CD4-positive, alpha-beta memory T cell (primary cell): ENCODE results near the gene HOXA5. TPM values are rescaled to one million over a fixed set of nuclear protein-coding genes. Genes with fewer than 3 reads are reported as not detected.

Source experiments
- CTCF ChIA-PET: fragments of 350-600 bp; sonication (Branson Sonifier 250); formaldehyde crosslinking; loops from one replicate; lab custom pipeline; 2021; ENCODE audit warnings: inconsistent platforms; ENCODE audit not compliant: partially characterized antibody; lab: Charles Lee
- POLR2A ChIA-PET: fragments of 350-600 bp; sonication (Branson Sonifier 250); formaldehyde crosslinking; loops from one replicate; lab custom pipeline; 2021; ENCODE audit not compliant: partially characterized antibody; lab: Charles Lee
- DNase-seq, 5 donors: peaks; one replicate each; pipeline versions ENCODE4 v3.0.0 to v3.0.0-alpha.2; 2020 to 2022; ENCODE audit warnings: mixed read lengths in 1 of 5
- H3K27ac ChIP-seq: one replicate; pipeline ENCODE4 v1.7.0; 2013; ENCODE audit warnings: low read depth, low read length
- H3K27me3 ChIP-seq: 2 replicates; pipeline ENCODE4 v1.7.0; 2013; ENCODE audit warnings: mild to moderate bottlenecking, low read length, moderate library complexity; ENCODE audit not compliant: insufficient read depth
- H3K36me3 ChIP-seq: 2 replicates; pipeline ENCODE4 v1.7.0; 2013; ENCODE audit warnings: mild to moderate bottlenecking, low read length, moderate library complexity; ENCODE audit not compliant: insufficient read depth
- H3K4me1 ChIP-seq: 2 replicates; pipeline ENCODE4 v1.7.0; 2013; ENCODE audit warnings: mild to moderate bottlenecking, low read length, moderate library complexity; ENCODE audit not compliant: insufficient read depth
- H3K4me3 ChIP-seq, 2 donors: one replicate each; pipeline ENCODE4 v1.7.0; 2013; ENCODE audit warnings: low read length in 2 of 2, mild to moderate bottlenecking in 1 of 2
- H3K9me3 ChIP-seq, 2 donors: one replicate each; pipeline ENCODE4 v1.7.0; 2013; ENCODE audit warnings: low read length in 2 of 2, control low read depth in 1 of 2; ENCODE audit not compliant: control insufficient read depth in 1 of 2
- H3K27ac Mint-ChIP-seq, 7 donors: one replicate each; pipeline ENCODE4 v1.8.0; 2020 to 2021; ENCODE audit warnings: mixed read lengths in 7 of 7, mild to moderate bottlenecking in 6 of 7, inconsistent platforms in 3 of 7, moderate library complexity in 3 of 7
- H3K27me3 Mint-ChIP-seq, 2 donors: one replicate each; pipeline ENCODE4 v1.8.0; 2020 to 2021; ENCODE audit warnings: mixed read lengths in 2 of 2
- H3K36me3 Mint-ChIP-seq, 2 donors: one replicate each; pipeline ENCODE4 v1.8.0; 2020 to 2021; ENCODE audit warnings: mixed read lengths in 2 of 2, inconsistent platforms in 1 of 2, mild to moderate bottlenecking in 1 of 2
- H3K4me1 Mint-ChIP-seq, 4 donors: one replicate each; pipeline ENCODE4 v1.8.0; 2020 to 2021; ENCODE audit warnings: mixed read lengths in 4 of 4, mild to moderate bottlenecking in 1 of 4
- H3K4me3 Mint-ChIP-seq, 8 donors: one replicate each; pipeline ENCODE4 v1.8.0; 2020 to 2021; ENCODE audit warnings: mixed read lengths in 8 of 8, mild to moderate bottlenecking in 7 of 8, moderate library complexity in 6 of 8, inconsistent platforms in 3 of 8
- H3K9me3 Mint-ChIP-seq, 8 donors: one replicate each; pipeline ENCODE4 v1.8.0; 2020 to 2021; ENCODE audit warnings: mixed read lengths in 8 of 8, mild to moderate bottlenecking in 5 of 8, inconsistent platforms in 3 of 8, moderate library complexity in 1 of 8
- intact Hi-C: fragments of 100-400 bp; cut with micrococcal nuclease; formaldehyde crosslinking; loops from one replicate; pipeline ENCODE4 v1.15.1; 2023
- polyA plus RNA-seq, 2 donors: library from polyadenylated mRNA; unstranded; fragments of 300-500 nt; fragmentation: Illumina TruSeq; gene quantifications; one replicate each; pipeline ENCODE4 v1.2.3, GENCODE V29; 2021
- total RNA-seq, 2 experiments: library from RNA; stranded (reverse); gene quantifications; one replicate each; pipeline ENCODE4 v1.2.3, GENCODE V29; 2021

The HOXA5 gene
- total and polyA plus RNA-seq, 4 experiments from 2014 or later, result not detected

- no peaks in the 10 kb centered on the region for H3K9me3 ChIP-seq
- ChIA-PET POLR2A (no interaction called here), CTCF (no interaction called here)
- H3K27ac Mint-ChIP-seq, result no peak overlapping the region
- intact Hi-C loops, result no loop called here
- peaks cover 9% of the 10 kb centered on the region for H3K27me3 ChIP-seq
- H3K9me3 Mint-ChIP-seq, result no peaks in the 10 kb centered on the region
- no peaks in the 10 kb centered on the region for H3K36me3 ChIP-seq
- H3K4me1 Mint-ChIP-seq, result no peaks in the 10 kb centered on the region
- no peak overlapping the region for H3K4me3 Mint-ChIP-seq
- peaks cover 32 to 40% of the 10 kb centered on the region in 2 donors for H3K27me3 Mint-ChIP-seq
- H3K36me3 Mint-ChIP-seq, result no peaks in the 10 kb centered on the region
- H3K27ac ChIP-seq, result no peak overlapping the region
- no peaks in the 10 kb centered on the region for H3K4me1 ChIP-seq
- no peak overlapping the region for H3K4me3 ChIP-seq
- DNase-seq, result no peak
These were observed 4.5 kb downstream of the HOXA5 start for GRCh38 chr7:27138985-27139333.

- Histone ChIP-seq H3K36me3 (no peaks in the 10 kb centered on the region), H3K27ac (no peak overlapping the region), H3K4me1 (no peaks in the 10 kb centered on the region), H3K9me3 (no peaks in the 10 kb centered on the region), H3K27me3 (peaks cover 9% of the 10 kb centered on the region), H3K4me3 (no peak overlapping the region)
- H3K4me3 Mint-ChIP-seq, result no peak overlapping the region
- H3K4me1 Mint-ChIP-seq, result no peaks in the 10 kb centered on the region
- peaks cover 36 to 45% of the 10 kb centered on the region in 2 donors for H3K27me3 Mint-ChIP-seq
- intact Hi-C loops, result no loop called here
- no peak overlapping the region for H3K27ac Mint-ChIP-seq
- ChIA-PET POLR2A (no interaction called here), CTCF (no interaction called here)
- no peak for DNase-seq
- H3K9me3 Mint-ChIP-seq, result no peaks in the 10 kb centered on the region
- no peaks in the 10 kb centered on the region for H3K36me3 Mint-ChIP-seq
These were observed 5.0 kb downstream of the HOXA5 start for GRCh38 chr7:27138472-27138871.

- Histone ChIP-seq H3K4me3 (no peak overlapping the region), H3K9me3 (no peaks in the 10 kb centered on the region), H3K4me1 (no peaks in the 10 kb centered on the region), H3K27me3 (peaks cover 9% of the 10 kb centered on the region), H3K27ac (no peak overlapping the region), H3K36me3 (no peaks in the 10 kb centered on the region)
- DNase-seq, result no peak
- intact Hi-C loops, result no loop called here
- Mint-ChIP-seq H3K36me3 (no peaks in the 10 kb centered on the region), H3K9me3 (no peaks in the 10 kb centered on the region), H3K4me3 (no peak overlapping the region), H3K27me3 (peaks cover 42 to 45% of the 10 kb centered on the region in 2 donors), H3K27ac (no peak overlapping the region), H3K4me1 (no peaks in the 10 kb centered on the region)
- ChIA-PET POLR2A (no interaction called here), CTCF (no interaction called here)
These were observed 5.7 kb downstream of the HOXA5 start for GRCh38 chr7:27137640-27138315.

- Histone ChIP-seq H3K4me1 (peaks cover 6% of the 10 kb centered on the region), H3K27ac (no peak overlapping the region), H3K9me3 (no peaks in the 10 kb centered on the region), H3K36me3 (no peaks in the 10 kb centered on the region), H3K27me3 (peaks cover 12% of the 10 kb centered on the region), H3K4me3 (no peak overlapping the region)
- intact Hi-C loops, result no loop called here
- peak in 1 of 5 donors; percentile 33 for DNase-seq
- Mint-ChIP-seq H3K27ac (no peak overlapping the region), H3K4me1 (no peaks in the 10 kb centered on the region), H3K9me3 (no peaks in the 10 kb centered on the region), H3K36me3 (no peaks in the 10 kb centered on the region), H3K4me3 (no peak overlapping the region), H3K27me3 (peaks cover 46 to 49% of the 10 kb centered on the region in 2 donors)
- POLR2A ChIA-PET, result no interaction called here
- CTCF ChIA-PET, result no interaction called here
These were observed 9.1 kb downstream of the HOXA5 start for GRCh38 chr7:27134392-27134791.

DNA sequence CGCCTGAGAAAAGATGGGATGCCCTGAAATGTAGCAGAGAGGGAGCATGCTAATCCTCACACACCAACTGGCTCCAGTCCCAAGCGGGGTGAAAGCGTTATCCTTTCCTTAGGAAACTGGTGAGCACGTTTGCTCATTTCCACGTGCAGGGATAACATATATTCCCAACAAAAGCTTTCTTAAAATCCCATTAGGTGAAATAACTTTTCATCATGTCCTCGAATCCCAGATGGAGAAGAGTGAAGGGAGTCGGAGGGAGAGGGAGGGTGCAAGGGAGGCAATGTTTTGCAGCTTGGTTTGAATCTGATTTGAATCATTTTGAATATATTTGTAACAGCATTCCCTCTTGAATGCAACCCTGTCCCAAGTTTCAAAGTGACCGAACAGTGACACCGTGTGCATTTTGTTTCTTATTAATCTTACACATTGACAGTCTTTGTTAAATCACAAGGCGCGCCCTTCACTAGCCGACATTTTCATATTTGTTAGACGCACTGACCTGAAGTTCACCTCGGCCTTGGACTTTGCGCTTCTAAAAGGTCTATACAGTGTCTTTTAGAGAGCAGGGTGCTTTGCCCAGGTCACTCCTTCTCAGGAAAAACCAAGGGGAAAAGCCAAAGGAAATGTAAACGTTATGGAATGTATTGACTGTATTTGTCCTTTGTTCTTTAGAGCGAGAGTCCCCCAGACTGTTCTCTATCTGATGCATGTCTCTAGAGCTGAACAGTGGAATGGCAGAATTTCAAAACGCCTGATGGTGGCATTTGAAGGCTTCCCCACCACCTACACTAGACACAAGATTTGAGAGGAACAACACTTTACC is 9.9 kb downstream of the HOXA5 start:
- Mint-ChIP-seq H3K4me1 (no peaks in the 10 kb centered on the region), H3K27me3 (peaks cover 48 to 49% of the 10 kb centered on the region in 2 donors), H3K36me3 (no peaks in the 10 kb centered on the region), H3K27ac (peak overlapping the region in 1 of 7 donors; percentile 28), H3K9me3 (no peaks in the 10 kb centered on the region), H3K4me3 (no peak overlapping the region)
- Histone ChIP-seq H3K36me3 (no peaks in the 10 kb centered on the region), H3K9me3 (no peaks in the 10 kb centered on the region), H3K27ac (no peak overlapping the region), H3K4me3 (no peak overlapping the region), H3K4me1 (peaks cover 6% of the 10 kb centered on the region), H3K27me3 (peaks cover 12% of the 10 kb centered on the region)
- ChIA-PET POLR2A (no interaction called here), CTCF (no interaction called here)
- intact Hi-C loops, result no loop called here
- DNase-seq, result no peak

DNA sequence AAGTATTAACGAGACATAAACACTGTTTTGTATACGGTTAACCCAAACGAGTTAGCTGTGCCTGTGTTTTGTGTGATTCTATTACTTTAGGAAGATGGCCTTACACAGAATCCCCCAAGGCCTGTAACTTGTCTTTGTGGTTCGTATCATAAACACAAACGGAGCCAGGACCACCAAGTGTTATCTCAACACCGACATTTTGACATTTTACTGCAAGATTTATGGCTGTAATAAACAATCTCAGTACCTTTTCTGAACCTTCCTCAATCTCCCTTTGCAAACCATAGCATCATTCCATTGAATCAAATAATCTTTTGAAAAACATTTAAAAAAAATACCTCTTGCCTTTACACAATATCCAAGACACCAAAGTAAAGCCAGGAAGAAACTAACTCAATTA is 10.5 kb downstream of the HOXA5 start:
- ChIA-PET POLR2A (no interaction called here), CTCF (no interaction called here)
- no peaks in the 10 kb centered on the region for H3K9me3 Mint-ChIP-seq
- H3K27ac Mint-ChIP-seq, result no peak overlapping the region
- H3K4me1 ChIP-seq, result peaks cover 6% of the 10 kb centered on the region
- no peak overlapping the region for H3K4me3 ChIP-seq
- peaks cover 12% of the 10 kb centered on the region for H3K27me3 ChIP-seq
- peaks cover 42 to 49% of the 10 kb centered on the region in 2 donors for H3K27me3 Mint-ChIP-seq
- H3K9me3 ChIP-seq, result no peaks in the 10 kb centered on the region
- H3K4me3 Mint-ChIP-seq, result no peak overlapping the region
- H3K4me1 Mint-ChIP-seq, result no peaks in the 10 kb centered on the region
- intact Hi-C loops, result no loop called here
- no peak for DNase-seq
- H3K27ac ChIP-seq, result no peak overlapping the region
- no peaks in the 10 kb centered on the region for H3K36me3 Mint-ChIP-seq
- H3K36me3 ChIP-seq, result no peaks in the 10 kb centered on the region

- H3K36me3 Mint-ChIP-seq, result no peaks in the 10 kb centered on the region
- H3K27ac Mint-ChIP-seq, result no peak overlapping the region
- CTCF ChIA-PET, result no interaction called here
These were observed 11.3 kb downstream of the HOXA5 start for GRCh38 chr7:27132214-27132613.

More at GRCh38 chr7:27132214-27132613, 11.3 kb downstream of the HOXA5 start:
- intact Hi-C loops, result no loop called here
- no peaks in the 10 kb centered on the region for H3K9me3 ChIP-seq
- Mint-ChIP-seq H3K4me3 (no peak overlapping the region), H3K4me1 (no peaks in the 10 kb centered on the region), H3K9me3 (no peaks in the 10 kb centered on the region), H3K27me3 (peaks cover 38 to 48% of the 10 kb centered on the region in 2 donors)
- peaks cover 11% of the 10 kb centered on the region for H3K27me3 ChIP-seq
- no peak overlapping the region for H3K27ac ChIP-seq
- no peaks in the 10 kb centered on the region for H3K36me3 ChIP-seq
- H3K4me1 ChIP-seq, result peaks cover 6% of the 10 kb centered on the region
- POLR2A ChIA-PET, result no interaction called here
- no peak for DNase-seq
- H3K4me3 ChIP-seq, result no peak overlapping the region
